SK-N-SH (cell line): ENCODE data around the gene SERPINA1.

Experiments
- CHD2 ChIP-seq: fragments of 150-350 bp; IDR thresholded peaks from 2 replicates; pipeline ENCODE4 v1.6.1; 2018; ENCODE audit warnings: low read length; ENCODE audit not compliant: partially characterized antibody
- CTCF ChIP-seq: fragments of 200-600 bp; sonication (generic); IDR thresholded peaks from 2 replicates; pipeline ENCODE4 v1.6.1; 2017; ENCODE audit warnings: antibody characterized with exemption, mild to moderate bottlenecking, moderate library complexity
- EZH2phosphoT487 ChIP-seq: fragments of 200-600 bp; sonication (generic); IDR thresholded peaks from 2 replicates; pipeline ENCODE4 v1.6.1; 2017; ENCODE audit warnings: low read depth, mixed run types, mild to moderate bottlenecking, antibody characterized with exemption, moderate library complexity, borderline replicate concordance
- FOXJ3 ChIP-seq: sonication (generic); formaldehyde crosslinking; IDR thresholded peaks from 2 replicates; pipeline ENCODE4 v1.5.1; 2020; ENCODE audit warnings: mild to moderate bottlenecking, missing genetic modification reagents
- GABPA ChIP-seq: IDR thresholded peaks from 2 replicates; pipeline ENCODE4 v1.4.0; 2012; ENCODE audit warnings: low read depth, mild to moderate bottlenecking
- IRF3 ChIP-seq: fragments of 150-350 bp; IDR thresholded peaks from 2 replicates; pipeline ENCODE4 v1.6.1; 2016; ENCODE audit warnings: mild to moderate bottlenecking, low read depth, low read length
- JUND ChIP-seq: IDR thresholded peaks from 2 replicates; pipeline ENCODE4 v1.4.0; 2012
- MAX ChIP-seq: IDR thresholded peaks from 2 replicates; pipeline ENCODE4 v1.4.0; 2012; ENCODE audit warnings: low read depth
- MXI1 ChIP-seq: IDR thresholded peaks from 2 replicates; pipeline ENCODE4 v1.6.1; 2012; ENCODE audit warnings: mild to moderate bottlenecking, low read depth, low read length, improper control_type of control experiment
- POLR2AphosphoS5 ChIP-seq: IDR thresholded peaks from 2 replicates; pipeline ENCODE4 v1.6.1; 2012; ENCODE audit warnings: low read depth, low read length
- RAD21 ChIP-seq: IDR thresholded peaks from 2 replicates; pipeline ENCODE4 v1.6.1; 2012; ENCODE audit warnings: mild to moderate bottlenecking, low read length
- TAF1 ChIP-seq: IDR thresholded peaks from 2 replicates; pipeline ENCODE4 v1.6.1; 2012; ENCODE audit warnings: low read depth, mild to moderate bottlenecking, low read length, moderate library complexity, borderline replicate concordance
- TF ChIP-seq, protein P1 (sequence below): IDR thresholded peaks from 2 replicates; pipeline ENCODE4 v1.6.1; 2012; ENCODE audit warnings: mild to moderate bottlenecking, low read depth, low read length, moderate library complexity
- TF ChIP-seq, protein P2 (sequence below): IDR thresholded peaks from 2 replicates; pipeline ENCODE4 v1.4.0; 2012; ENCODE audit warnings: low read depth, borderline replicate concordance

DNA sequence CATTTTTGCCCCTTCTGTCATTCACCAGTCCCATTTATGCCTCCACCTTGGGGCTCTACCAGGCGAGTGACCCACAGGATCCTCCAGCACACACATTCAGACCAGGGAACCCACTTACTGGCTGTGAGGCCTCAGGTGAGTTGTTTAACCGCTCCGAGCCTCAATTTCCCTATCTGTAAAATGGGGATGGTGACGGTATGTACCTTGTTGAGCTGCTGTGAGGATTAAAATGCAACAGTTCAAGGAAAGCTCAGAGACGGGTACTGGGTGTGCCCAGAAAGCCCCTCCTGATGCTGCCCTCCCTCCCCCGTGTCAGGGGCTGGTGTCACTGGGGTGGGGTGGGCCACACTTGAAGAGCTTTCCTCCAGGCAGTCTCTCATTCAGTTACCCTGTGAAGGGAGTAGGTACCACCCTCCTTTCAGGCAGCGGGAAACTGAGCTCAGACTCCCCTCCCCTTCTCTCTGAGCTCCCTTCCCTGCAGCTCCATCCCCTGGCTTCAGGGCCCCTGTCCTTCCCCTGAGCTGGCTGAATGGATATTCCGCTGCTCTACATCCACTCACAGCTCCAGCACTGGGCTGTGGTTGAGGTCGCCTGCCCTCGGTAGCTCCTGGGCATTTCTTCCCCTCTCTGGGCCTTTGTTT is 1.4 kb upstream of the SERPINA1 start:
- TF ChIP-seq, protein P1, sequence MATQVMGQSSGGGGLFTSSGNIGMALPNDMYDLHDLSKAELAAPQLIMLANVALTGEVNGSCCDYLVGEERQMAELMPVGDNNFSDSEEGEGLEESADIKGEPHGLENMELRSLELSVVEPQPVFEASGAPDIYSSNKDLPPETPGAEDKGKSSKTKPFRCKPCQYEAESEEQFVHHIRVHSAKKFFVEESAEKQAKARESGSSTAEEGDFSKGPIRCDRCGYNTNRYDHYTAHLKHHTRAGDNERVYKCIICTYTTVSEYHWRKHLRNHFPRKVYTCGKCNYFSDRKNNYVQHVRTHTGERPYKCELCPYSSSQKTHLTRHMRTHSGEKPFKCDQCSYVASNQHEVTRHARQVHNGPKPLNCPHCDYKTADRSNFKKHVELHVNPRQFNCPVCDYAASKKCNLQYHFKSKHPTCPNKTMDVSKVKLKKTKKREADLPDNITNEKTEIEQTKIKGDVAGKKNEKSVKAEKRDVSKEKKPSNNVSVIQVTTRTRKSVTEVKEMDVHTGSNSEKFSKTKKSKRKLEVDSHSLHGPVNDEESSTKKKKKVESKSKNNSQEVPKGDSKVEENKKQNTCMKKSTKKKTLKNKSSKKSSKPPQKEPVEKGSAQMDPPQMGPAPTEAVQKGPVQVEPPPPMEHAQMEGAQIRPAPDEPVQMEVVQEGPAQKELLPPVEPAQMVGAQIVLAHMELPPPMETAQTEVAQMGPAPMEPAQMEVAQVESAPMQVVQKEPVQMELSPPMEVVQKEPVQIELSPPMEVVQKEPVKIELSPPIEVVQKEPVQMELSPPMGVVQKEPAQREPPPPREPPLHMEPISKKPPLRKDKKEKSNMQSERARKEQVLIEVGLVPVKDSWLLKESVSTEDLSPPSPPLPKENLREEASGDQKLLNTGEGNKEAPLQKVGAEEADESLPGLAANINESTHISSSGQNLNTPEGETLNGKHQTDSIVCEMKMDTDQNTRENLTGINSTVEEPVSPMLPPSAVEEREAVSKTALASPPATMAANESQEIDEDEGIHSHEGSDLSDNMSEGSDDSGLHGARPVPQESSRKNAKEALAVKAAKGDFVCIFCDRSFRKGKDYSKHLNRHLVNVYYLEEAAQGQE, result no peak
- no peak for TF ChIP-seq CTCF
- TF ChIP-seq FOXJ3, result no peak
- no peak for TF ChIP-seq POLR2AphosphoS5
- no peak for TF ChIP-seq TAF1
- no peak for TF ChIP-seq CHD2
- no peak for TF ChIP-seq EZH2phosphoT487
- no peak for TF ChIP-seq RAD21
- no peak for TF ChIP-seq MAX
- TF ChIP-seq, protein P2, sequence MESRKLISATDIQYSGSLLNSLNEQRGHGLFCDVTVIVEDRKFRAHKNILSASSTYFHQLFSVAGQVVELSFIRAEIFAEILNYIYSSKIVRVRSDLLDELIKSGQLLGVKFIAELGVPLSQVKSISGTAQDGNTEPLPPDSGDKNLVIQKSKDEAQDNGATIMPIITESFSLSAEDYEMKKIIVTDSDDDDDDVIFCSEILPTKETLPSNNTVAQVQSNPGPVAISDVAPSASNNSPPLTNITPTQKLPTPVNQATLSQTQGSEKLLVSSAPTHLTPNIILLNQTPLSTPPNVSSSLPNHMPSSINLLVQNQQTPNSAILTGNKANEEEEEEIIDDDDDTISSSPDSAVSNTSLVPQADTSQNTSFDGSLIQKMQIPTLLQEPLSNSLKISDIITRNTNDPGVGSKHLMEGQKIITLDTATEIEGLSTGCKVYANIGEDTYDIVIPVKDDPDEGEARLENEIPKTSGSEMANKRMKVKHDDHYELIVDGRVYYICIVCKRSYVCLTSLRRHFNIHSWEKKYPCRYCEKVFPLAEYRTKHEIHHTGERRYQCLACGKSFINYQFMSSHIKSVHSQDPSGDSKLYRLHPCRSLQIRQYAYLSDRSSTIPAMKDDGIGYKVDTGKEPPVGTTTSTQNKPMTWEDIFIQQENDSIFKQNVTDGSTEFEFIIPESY, result no peak
- TF ChIP-seq JUND, result no peak
- TF ChIP-seq IRF3, result no peak
- no peak for TF ChIP-seq GABPA
- TF ChIP-seq MXI1, result no peak
